GM19397 (cell line): ENCODE measurements around the gene VPS8.

Experiments used
- ATAC-seq: cut with Tn5 transposase; IDR thresholded peaks from one replicate; pipeline ENCODE4 v1.9.1; 2021; ENCODE audit warnings: mild to moderate bottlenecking, moderate library complexity; ENCODE audit not compliant: unreplicated experiment

Gene VPS8

GRCh38 chr3:184784731-184785500 is 27.1 kb upstream of the VPS8 start:
- no peak for ATAC-seq

GRCh38 chr3:184785890-184786279 is 26.1 kb upstream of the VPS8 start:
- no peak for ATAC-seq

DNA sequence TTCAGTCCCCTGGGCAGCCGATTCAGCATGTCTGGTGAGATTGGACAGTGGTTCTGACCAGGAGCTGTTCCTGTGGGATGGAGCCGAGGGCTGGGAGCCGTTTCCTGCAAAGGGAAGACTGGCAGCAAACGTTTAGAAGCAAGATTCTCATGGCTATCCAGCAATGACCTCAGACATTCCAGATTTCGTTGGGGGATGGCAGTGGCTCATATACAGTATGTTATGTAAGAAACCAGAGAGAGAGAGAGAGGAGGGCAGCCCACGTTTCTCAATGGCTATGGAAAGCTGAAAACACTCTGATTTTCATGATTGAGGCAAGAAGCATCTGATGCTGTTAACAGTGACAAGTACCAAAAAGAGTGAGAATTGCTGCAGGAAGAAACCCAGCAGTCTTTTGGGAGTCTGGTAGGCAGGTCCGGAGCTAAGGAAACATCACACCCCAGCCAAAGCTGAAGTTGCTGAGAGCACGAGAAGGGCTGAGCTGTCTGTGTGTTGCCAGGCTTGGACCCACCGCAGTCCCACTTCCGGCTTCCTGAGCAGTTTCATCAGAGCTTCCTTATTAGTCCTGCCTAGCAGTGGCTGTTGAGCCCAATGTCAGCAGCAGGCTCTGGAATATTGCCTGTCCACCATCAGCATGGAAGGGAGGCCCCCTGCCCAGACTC is 25.6 kb upstream of the VPS8 start:
- ATAC-seq: no peak

DNA sequence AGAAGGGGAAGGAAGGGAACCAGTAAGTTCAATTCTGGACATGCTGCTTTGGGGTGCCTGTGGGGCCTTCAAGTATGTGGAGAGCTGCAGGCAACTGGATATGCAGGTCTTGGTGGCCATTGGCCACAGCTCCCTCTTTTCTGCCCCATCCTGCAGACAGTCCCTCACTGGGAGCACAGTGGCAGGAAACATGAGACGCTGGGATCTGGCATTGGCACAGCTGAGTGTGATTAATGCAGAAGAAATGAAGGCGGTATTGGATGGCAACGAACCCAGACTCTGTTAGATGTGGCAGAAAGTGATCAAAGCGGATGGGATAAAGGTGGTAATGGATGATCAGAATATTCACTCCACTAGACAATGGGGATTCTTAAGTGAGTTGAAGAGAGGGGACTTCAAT is 23.2 kb upstream of the VPS8 start:
- ATAC-seq: no peak

- no peak for ATAC-seq
These were observed 22.5 kb upstream of the VPS8 start for GRCh38 chr3:184789314-184789998.

GRCh38 chr3:184791171-184791570 is 20.8 kb upstream of the VPS8 start:
- no peak for ATAC-seq

- no peak for ATAC-seq
These were observed 16.3 kb upstream of the VPS8 start for GRCh38 chr3:184795522-184796190.

DNA sequence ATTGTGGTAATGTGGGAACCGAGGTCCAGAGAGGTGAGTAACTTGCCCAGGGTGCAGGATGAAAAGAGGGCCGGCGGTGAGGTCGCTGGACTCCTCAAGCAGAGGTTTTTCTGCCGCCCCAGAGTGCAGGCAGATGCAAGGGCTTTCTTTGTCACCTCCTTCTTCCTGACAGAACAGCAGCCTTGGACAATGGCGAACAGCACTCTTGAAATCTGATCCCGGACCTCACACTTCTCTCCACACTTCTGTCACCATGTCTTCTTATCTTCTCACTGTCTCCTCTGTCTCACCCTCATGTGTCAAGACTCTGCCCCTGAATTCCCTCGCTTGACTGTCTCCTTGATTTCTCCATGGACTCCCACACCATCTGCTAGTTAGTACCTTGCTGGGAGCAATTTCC is 15.4 kb upstream of the VPS8 start:
- no peak for ATAC-seq

GRCh38 chr3:184796954-184797353 is 15.0 kb upstream of the VPS8 start:
- no peak for ATAC-seq

GRCh38 chr3:184798120-184798519 is 13.8 kb upstream of the VPS8 start:
- no peak for ATAC-seq

GRCh38 chr3:184800349-184800930 is 11.5 kb upstream of the VPS8 start:
- no peak for ATAC-seq

GRCh38 chr3:184801241-184801785 is 10.7 kb upstream of the VPS8 start:
- ATAC-seq: no peak

DNA sequence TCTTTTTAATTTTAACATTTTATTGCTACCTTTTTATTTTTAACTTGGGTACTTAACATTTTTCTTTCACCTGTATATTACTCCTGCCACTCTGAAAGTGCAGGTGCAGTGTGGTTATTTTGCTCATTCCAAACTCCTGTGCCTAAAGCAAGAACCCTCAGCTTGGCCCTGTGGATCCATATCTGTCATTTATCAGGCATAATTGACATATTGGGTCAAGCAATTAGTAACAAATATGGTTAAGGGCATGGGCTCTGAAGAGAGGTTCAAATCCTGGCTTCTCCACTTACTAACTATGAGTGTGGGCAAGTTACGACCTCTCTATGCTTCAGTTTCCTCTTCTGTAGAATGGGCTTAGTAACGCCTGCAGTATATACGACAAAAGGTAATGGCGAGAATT is 9.8 kb upstream of the VPS8 start:
- no peak for ATAC-seq

- ATAC-seq: no peak
These were observed 7.2 kb upstream of the VPS8 start for GRCh38 chr3:184804801-184805200.

DNA sequence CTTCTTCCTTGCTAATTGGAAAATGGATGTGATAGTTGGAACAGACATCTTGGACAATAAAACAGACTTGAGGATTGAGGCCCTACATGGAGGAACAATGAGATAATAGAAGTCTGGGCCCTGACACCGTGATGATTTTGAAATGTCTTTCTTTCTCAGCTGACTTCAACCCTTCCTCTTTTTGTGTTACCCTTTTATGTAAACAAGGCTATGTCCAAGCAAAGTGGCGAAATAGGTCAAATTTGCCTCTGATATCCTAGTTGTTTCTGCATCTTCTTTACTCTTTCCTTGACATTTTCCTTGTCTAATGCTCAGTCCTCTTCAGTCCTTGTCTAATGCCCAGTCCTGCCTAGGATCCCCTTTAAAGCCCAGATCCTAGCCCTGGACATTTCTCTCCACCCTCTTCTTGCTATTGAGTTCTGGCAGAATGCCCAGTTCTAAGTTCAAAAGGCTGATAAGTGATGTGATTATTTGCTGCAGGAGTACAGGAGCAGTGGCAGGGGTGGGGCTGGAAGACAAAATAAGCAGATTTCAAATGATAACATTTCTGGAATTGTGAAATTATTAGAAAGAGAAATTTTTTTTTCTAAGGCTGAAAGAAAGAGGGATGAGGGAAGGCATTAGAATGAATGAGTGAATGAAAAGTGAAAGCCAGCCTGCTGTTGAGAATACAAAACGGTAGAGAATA is 6.5 kb upstream of the VPS8 start:
- ATAC-seq: no peak

DNA sequence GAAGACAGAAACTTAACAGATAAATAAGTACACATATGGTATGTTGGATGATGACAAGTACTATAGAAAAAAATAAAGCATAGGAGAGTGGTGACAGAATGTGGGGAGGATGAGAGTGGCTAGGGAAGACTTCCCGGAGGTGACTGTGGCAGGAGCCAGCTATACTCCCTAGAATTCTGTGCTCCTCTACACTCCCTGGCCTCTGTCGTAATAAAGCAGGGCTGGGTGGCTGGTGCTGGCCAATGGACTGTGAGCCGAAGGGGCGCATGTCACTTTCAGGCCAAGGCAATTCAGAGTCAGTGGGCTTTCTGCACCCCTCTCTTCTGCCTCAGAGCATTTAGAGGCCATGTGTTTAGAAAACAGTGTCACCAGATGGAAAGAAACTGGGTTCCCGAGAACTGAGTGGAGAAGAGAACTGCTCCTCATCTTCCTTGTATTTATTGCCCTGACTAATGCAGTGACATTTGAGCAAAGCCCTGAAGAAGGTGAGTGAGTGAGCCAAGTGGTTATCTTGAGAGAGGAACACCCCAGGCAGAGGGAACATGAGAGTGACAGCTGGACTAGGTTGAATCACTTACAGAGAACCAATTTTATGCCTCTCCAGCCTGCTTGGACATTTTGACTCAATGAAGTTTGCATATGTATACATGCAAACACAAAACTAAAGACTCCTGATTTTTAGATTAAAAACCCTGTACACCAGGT is 5.2 kb upstream of the VPS8 start:
- ATAC-seq: no peak

GRCh38 chr3:184807549-184807948 is 4.4 kb upstream of the VPS8 start:
- ATAC-seq: no peak

- no peak for ATAC-seq
These were observed 3.9 kb upstream of the VPS8 start for GRCh38 chr3:184808021-184808420.

DNA sequence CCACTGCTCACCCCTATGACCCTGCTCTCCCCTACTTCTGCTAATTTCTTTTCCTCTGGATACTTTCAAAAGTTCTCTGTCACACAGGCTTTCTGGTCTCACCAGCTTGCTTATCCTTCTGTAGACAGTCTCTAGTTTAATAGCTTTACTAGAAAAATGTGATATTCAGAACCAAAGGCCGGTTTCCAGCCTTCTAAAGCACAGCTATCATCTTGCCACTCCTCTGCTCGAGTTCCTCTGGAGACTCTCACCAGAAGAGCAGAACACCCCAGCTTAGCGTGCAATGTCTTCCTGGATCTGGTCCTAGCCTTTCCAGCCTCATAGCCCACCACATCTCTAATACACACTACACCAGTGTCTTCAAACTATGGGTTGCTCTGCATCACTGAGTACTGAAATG is 1.8 kb upstream of the VPS8 start:
- ATAC-seq: no peak

DNA sequence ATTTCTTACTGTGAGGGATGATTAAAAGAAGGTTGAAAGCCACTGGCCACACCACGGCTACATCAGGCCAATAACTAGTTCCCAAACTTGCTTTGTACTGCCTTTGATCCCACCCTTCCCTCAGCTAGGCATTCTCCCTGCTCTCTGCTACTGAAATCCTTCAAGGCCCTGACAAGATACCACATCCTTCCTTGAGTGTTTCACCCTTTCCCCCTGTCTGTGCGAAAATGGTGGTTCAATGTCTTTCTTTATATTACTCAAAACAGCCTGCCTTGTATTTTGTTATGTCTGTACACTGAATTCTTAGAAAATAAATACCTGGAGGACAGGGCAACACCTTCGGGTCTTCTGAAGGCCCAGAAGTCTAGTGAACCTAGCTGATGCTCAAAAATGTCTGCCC is 932 bp upstream of the VPS8 start:
- no peak for ATAC-seq
